ENCODE results near the gene TERT.
"Not testable (repeated sequence)": the region's sequence is repeated elsewhere in the genome, so short reads cannot be mapped to it uniquely, and the experiment has no call there.

The TERT gene

GRCh38 chr5:1330847-1331831 lies 36.3 kb upstream of the TERT start:
- no peak for DNase-seq

- no peak for DNase-seq
Measured at GRCh38 chr5:1330146-1330846, 35.4 kb upstream of the TERT start.

DNA sequence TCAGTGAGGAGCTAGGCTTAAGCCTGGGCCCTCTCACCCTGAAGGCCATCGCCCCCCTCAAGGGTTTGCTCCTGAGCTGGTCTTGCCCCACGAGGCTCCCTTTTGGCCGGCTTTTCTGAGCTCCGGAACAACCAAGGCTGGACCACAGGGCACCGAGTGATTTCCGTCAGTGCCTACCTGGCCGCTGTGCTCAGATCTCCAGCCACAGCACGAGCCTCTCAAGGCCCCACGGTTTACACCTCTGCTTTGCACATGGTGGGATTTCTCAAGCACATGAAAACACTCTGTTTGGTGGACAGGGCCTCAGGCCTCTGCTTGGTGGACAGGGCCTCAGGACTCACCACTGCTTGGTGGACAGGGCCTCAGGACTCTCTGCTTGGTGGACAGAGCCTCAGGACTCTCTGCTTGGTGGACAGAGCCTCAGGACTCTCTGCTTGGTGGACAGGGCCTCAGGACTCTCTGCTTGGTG lies 34.3 kb upstream of the TERT start:
- DNase-seq = no peak

DNA sequence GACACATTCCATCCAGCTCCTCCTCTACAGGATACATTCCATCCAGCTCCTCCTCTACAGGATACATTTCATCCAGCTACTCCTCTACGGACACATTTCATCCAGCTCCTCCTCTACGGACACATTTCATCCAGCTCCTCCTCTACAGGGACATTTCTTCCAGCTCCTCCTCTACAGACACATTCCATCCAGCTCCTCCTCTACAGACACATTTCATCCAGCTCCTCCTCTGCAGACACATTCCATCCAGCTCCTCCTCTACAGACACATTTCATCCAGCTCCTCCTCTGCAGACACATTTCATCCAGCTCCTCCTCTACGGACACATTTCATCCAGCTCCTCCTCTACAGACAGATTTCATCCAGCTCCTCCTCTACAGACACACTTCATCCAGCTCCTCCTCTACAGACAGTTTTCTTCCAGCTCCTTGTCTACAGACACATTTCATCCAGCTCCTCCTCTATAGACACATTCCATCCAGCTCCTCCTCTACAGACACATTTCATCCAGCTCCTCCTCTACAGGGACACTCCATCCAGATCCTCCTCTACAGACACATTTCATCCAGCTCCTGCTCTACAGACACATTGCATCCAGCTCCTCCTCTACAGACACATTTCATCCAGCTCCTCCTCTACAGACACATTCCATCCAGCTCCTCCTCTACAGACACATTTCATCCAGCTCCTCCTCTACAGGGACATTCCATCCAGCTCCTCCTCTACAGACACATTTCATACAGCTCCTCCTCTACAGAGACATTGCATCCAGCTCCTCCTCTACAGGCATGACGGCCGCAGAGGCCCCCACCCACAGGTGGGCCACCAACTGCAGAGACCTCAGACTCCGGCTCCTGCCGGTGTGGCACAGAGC lies 33.6 kb upstream of the TERT start:
- not testable (repeated sequence) for DNase-seq

GRCh38 chr5:1326901-1327756 lies 32.3 kb upstream of the TERT start:
- not testable (repeated sequence) for DNase-seq

- not testable (repeated sequence) for DNase-seq
Measured at GRCh38 chr5:1326532-1326875, 31.6 kb upstream of the TERT start.

- no peak for DNase-seq
Measured at GRCh38 chr5:1325870-1326531, 31.1 kb upstream of the TERT start.

DNA sequence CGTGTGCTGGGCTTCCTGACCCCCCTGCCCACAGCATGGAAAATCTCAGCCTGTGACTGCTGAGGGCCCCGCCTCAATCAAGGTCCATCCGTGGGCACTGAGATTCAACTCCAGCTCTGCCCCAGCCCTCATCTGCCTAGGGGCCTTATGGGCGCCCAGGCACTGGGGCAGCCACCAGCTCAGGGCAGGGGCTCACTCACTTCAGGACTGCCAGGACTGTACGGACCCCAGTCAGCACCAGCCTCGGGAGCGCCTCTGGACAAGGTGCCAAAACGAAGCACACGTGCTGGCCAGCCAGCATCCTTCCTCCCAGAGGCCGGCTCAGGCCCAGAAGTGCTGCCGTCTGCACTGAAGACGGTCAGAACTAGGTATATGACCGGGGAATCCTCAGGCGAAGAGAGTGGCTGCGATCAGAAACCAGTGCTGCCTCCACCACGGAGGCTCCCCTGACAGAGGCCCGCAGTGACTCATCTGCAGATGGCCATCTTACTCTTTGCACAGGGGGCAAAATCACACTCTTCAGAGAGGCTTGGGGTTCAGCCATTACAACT lies 30.4 kb upstream of the TERT start:
- DNase-seq = no peak

DNA sequence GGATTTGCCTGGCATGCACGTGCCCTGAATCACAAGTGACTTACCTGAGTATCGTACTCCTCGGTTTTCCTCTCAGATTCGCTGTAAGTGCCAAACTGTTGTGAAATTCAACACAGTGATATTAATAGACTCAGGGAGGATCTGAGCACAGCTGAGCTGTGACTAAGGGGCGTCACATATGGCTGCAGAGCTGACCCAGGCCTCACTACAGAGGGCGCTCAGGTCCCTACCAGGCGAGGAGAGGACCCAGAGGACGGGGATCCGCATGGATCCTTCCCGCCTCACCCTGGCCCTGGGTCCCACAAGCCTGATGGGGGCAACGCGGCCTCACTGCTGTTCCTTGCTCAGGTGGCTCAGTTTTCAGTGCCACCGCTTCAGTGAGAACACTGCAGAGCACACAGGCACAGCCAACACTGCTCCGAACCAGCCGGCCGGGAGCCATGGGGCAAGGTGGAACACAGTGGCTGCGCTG lies 29.9 kb upstream of the TERT start:
- DNase-seq = no peak

DNA sequence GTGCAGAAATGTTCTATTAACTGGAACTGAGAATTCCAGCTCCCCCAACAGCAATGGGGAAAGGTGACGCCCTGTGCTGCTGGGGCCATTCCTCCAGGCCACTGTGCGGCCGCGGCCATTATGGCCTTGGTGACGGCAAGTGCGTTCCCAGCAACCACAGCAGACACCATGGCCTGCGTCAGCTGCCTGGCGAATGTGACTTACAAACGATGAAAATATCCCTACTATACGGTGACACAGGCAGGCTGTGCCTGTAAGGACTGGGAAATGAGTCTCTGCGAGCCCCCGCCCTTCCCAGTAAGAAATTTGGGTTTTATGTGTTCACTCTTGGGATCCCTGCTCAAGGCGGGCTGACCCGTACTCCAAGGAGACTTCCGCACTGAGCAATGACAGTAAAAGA lies 29.4 kb upstream of the TERT start:
- DNase-seq = no peak

GRCh38 chr5:1323803-1324173 lies 28.9 kb upstream of the TERT start:
- DNase-seq = no peak

DNA sequence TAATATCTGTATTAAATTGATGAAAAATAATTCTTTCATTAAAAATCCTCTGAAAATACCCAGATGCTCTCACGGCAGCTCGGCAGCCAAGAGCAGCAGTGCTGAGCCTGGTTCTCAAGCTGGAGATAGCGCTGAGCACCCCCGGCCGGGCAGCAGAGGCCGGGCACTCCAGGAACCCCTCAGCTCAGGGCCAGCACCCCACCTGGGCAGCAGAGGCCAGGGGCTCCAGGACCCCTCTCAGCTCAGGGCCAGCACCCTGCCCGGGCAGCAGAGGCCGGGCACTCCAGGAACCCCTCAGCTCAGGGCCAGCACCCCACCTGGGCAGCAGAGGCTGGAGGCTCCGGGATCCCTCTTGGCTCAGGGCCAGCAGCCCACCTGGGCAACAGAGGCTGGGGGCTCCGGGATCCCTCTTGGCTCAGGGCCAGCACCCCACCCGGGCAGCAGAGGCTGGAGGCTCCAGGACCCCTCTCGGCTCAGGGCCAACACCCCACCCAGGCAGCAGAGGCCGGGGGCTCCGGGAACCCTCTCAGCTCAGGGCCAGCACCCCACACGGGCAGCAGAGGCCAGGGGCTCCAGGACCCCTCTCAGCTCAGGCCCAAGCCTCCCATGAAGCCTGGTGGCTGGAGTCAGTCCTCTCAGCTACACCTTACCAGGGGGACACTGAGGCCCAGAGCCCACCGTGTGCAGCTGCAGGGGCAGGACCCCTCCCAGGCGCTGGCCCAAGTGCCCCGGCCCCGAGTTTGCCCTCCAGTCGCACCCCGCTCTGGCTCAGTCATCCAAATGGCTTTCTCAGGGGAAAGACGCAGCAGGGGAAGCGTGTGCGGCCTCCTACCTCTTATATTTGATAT lies 28.3 kb upstream of the TERT start:
- DNase-seq = no peak

DNA sequence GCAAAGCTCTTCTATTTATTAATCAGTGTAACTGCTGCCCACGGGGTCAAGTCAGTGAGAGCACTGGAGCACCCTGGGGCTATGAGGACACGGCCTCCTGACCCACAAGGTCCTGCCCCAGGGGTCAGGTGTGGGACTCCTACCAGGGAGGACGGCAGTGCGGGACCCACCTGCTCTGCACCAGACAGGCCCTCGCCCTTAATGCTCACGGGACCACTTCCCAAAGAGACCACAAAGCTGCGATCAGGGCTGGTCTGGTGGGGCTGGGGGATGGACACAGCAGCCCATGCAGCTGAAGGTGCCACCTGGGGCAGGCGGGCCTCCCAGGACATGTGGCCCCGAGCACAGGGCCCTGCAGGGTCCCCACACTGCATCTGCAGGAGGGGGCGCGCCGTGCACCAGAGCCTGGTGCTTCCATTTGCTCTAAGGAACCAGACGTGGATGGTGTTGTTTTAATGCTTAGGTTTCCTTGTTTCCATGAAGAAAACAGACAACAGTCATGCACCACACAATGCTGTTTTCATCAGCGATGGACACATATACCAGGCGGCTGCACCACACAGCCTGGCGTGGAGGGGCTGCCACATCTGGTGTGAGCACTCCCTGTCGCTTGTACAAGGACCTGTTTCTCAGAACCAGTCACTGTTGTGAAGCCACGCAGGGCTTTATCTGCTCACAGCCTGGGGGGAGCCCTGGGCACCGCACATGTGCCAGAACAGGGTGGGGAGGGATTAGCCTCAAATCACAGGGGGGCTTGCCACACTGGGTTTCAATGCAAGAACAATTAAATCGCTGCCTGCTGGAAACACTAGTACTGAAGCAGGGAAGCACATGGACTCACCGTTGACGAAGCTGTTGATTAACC lies 27.4 kb upstream of the TERT start:
- DNase-seq = no peak

- DNase-seq = no peak
Measured at GRCh38 chr5:1321576-1321975, 26.7 kb upstream of the TERT start.

GRCh38 chr5:1320436-1321344 lies 25.8 kb upstream of the TERT start:
- DNase-seq = no peak

- no peak for DNase-seq
Measured at GRCh38 chr5:1319436-1320256, 24.8 kb upstream of the TERT start.

DNA sequence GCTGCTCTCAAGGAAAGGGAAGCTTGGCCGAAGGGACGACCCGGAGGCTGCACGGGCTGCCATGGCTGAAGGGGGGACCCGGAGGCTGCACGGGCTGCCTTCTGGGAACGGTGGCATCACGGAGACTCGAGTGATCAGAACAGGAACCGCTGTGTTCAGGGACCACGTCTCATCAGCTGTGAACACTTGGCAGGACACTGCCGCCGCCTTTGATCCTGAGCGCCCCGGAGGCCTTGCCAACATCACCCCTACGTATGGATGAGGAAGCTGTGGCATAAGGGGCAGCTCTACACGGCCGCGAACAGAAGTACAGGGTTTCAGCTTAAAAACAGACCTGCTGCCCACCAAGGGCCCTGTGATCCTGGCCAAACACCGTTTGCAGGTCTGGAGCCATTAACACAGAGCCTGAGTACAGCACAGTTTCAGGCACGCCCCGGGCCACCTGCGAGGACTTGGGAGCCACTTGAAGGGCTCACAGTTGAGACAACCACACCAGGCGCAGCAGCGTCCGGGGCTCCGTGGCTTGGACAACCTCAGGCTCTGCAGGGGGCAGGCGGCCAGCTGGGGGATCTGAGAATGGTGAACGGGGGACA lies 23.9 kb upstream of the TERT start:
- DNase-seq = no peak
